Hematopoietic multipotent progenitor cell treated with erythropoietin and hydrocortisone succinate and interleukin-3 and kit ligand, for 15 days (in vitro differentiated cells): Measurements from ENCODE around the gene FTSJ1.
A peak's percentile ranks its signal among the peaks of the same experiment; 100 is the strongest.

Experiments used
- DNase-seq: peaks from one replicate; pipeline ENCODE4 v3.0.0-alpha.2; 2015; ENCODE audit warnings: low spot score

The FTSJ1 gene

DNA sequence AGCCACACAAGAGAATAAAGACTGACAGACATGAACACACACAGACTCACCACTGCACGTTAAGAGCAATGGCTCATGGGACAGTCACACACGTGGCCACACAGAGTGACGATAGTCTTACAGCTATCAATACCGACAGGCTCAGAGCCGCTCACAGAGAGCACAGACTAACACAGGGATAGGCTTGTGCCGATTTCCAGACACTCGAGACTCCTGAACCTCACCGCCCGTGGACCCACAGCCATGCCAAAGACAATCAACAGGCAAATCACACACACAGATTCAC, 5.2 kb upstream of the FTSJ1 start:
- DNase-seq: peak; percentile 11

DNA sequence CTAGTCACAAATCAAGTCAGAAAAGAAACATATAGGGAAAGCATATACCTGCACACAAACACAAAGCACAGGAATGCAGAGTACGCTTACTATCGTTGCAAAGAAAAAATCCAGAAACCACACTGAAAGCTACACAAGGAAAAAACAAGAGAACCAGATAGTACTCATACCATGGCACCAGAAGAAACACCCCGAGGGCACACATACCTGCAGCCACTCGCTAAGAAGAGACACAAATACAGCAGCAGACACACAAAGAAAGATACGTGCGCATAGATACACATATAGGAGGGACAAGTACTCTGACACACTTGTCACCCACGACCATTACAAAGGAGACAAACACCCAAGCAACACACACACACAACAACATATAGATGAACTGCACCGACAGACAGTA, 4.5 kb upstream of the FTSJ1 start:
- no peak for DNase-seq

DNA sequence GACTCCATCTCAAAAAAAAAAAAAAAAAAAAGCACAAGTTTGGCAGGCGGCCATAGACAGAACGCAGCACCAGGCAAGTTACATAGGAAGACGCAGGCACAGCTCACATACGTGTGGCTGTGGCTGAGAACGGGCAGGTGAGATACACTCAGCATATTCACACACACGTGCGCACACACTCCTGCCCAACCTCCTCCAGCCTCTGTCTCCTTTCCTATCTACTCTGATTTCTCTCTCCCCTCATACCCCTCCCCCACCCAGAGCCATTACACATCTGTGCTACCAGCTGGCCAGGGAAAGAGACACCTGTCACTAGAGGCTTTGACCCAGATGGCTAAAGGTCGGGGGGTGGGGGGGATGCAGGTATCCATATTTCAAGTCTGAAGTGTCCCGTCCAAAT, 3.8 kb upstream of the FTSJ1 start:
- DNase-seq: no peak

DNA sequence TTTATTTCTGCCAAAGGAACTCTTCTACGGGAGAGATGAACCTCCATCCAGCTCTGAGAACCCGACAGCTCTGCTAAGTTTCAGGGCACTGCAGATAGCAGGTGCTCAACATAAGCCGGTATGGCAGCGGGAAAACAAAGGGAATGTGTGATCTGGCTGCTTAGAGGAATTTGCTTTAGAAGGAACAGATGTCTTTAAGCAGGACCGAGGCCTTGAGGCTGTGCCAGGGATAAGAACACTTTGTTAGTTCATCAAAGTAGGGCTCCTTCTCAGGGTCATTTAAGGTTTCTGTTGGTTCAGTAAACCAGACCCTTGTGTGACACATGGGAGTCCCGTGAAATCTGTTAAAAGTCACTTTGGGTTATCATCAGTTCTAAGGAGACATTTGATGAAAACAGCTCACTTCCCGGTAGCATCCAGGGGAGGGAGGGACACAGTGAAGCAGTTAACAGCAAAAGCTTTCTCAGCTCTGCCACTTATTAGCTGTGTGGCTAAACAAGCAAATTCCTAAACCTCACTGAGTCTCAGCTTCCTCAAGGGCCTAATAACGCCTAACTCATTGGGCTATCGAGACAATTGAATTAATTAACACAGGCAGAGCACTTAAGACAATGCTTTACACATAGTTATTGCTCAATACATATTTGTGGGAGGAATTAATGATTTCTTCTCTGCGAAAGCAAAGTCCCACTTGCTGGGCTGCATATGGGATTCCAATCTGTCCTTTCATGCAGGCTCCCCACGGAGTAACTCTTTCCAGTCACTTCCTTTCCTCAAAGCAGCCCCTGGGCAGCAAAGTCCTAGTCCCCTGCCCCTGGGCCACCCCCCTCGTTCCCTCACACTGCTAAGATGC, 2.9 kb upstream of the FTSJ1 start:
- DNase-seq: no peak

DNA sequence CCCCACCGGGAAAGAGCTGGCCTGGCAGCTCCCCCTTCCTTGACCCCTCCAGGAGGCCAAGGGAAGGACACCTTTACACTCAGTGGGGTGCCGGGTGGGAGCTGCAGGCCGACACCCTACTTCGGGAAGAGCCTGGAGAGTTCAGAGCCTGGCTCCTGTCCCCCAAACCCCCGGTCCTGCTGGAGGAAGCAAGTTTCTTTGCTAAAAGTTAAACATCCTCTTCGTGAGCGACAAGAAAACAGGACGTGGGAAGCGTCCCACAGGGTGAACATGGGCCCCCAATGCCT, 2.4 kb upstream of the FTSJ1 start:
- DNase-seq: no peak

DNA sequence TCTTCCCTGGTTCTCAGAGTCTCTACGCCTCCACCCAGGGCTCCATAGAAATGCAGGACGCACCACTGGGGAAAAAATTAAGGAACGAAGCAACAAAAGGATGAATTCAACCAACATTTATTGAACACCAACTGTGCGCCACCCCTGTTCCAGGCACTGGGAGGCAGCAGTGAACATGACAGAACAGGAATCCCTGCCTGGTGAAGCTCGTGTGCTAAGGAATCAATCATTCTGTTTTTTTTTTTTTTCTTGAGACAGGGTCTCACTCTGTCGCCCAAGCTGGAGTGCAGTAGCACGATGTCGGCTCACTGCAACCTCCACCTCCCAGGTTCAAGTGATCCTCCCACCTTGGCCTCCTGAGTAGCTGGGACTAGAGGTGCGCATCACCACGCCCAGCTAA, 1.9 kb upstream of the FTSJ1 start:
- peak; percentile 5 for DNase-seq

DNA sequence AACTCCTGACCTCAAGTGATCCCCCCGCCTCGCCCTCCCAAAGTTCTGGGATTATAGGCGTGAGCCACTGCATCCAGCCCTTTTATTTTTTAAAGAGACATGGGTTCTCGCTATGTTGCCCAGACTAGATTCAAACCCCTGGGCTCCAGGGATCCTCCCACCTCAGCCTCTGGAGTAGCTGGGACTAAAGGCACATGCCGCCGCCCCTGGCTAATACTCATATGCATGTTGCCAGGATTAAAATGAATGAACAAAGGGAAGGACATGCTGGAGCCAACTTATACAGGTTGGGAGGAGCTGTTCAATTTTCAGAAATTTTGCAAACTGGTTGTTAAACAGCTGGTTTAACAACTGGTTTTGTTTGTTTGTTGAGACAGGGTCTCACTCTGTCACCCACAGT, 1.4 kb upstream of the FTSJ1 start:
- no peak for DNase-seq

DNA sequence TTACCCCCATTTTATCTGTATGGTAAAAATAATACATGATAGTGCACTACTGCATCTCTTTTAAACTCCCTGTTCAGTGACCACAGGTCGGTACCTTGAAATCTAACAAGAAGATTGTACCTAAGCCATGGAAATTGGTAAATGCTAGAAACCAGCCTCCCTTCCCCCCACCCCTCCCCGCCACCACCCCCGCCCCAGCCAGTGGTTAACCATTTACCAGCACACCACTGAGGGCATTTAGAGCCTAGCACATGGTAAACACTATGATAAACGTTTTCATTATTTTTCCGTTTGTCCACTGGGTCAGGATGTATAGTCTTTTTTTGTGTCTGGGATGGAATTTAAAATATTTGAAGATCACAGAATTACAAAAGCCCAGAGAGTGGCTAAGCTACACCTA, 703 bp upstream of the FTSJ1 start:
- DNase-seq: no peak

DNA sequence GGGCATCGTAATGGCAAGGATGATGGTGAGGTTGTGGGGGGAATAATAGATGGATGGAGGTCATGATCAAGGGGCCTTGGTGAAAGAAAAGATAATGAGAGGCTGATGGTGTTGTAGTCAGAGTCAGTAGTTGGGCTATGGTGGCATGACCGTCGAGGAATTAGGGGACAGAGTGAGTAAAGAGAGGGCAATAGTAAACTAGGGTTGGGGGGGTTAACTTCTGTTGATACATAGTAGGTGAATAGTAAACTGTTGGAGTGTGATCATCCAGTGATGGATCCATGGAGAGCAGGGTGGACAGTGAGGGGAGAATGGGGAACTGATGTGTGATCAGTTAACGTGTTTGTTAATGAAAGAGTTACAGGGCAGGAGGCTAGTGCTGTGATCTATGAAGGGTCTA, 920 bp downstream of the FTSJ1 start:
- DNase-seq: no peak

DNA sequence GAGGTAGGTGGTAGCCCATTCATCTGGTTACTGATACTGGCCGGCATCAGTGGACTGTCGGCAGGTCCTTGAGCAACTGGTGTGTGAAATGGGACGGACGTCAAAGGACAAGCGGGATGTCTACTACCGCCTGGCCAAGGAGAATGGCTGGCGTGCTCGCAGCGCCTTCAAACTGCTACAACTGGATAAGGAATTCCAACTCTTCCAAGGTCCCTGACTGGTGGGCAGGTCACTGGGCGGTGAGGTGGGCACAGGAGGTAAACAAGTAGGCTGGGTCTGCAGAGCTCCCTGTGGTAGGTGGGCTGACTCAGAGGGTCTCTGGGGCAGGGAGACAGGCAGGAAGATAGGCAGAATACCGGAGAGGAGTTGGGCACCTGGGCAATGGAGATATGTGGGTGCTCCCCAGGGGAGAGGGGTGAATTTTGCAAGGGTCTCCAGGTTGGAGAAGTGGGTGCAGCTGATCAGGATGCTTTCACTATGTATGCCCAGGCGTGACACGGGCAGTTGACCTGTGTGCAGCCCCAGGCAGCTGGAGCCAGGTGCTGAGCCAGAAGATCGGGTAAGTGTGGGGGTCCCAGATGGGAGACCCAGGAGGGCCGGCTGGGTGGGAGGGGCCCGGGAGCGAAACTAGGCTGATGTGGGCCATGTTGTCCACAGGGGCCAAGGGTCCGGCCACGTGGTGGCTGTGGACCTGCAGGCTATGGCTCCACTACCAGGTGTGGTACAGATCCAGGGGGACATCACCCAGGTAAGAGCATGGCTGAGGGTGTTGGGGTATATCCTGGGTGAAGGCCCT, 2.2 kb downstream of the FTSJ1 start:
- DNase-seq: no peak

DNA sequence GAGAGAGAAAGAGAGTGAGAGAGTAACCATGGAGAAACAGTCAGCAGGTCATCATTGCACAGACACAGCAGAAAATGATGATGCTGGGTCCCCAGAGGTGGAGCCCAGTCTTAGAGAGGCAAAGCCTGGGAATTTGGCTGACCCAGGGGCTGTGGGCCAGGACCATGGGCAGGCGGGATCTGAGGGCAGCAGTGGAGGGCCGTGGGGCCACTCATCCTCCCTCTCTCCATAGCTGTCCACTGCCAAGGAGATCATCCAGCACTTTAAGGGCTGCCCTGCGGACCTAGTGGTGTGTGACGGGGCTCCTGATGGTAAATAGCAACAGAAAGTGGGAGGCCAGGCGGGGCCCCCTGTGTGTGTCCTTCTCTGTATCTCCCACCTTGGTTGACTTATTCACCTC, 2.8 kb downstream of the FTSJ1 start:
- no peak for DNase-seq

DNA sequence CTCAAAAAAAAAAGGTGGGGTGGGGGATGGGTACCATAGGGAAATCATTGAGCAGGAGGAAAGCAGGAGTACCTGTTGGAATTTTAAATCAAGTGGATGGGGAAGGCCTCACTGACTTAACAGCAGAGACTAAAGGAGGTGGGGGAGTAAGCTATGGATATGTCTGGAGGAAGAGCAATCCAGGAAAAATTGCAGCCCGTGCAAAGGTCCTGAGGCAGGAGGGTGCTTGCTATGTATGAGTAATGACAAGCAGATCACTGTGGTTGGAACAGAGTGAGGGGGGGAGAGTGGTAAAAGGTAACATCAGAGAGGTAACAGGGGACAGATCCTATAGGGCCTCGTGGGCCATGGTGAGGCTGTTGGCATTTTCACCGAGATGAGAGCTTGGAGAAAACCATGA, 4.1 kb downstream of the FTSJ1 start:
- no peak for DNase-seq

DNA sequence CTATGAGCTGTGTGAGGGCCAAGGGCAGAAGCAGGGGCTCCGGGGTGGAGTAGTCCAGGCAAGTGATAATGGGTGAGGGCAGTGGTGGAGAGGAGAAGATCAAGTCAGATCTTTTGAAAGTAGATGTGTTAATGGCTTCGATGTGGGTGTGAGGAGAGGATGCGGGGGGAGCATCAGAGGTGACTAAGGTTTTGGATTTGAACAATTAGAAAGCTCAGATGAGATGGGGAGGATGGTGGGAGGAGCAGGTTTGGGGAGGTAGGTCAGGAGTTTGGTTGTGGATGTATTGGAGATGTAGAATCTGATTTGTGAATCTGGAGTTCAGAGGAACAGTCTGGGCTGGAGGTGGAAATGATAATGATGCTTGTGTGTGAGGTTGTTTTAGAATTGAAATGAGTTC, 4.6 kb downstream of the FTSJ1 start:
- no peak for DNase-seq

DNA sequence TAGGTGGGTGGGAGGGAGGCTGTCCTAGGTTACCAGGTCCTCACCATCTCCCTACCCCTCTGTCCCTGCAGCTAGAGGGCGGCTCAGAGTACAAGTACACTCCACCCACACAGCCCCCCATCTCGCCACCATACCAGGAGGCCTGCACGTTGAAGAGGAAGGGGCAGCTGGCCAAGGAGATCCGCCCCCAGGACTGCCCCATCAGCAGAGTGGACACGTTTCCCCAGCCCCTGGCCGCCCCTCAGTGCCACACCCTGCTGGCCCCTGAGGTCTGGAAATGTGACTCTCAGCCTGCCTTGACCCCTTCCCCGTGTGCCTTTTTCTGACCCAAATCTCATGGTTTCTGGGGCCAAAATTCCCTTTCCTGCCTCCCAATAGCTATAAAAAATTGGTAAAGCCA, 6.5 kb downstream of the FTSJ1 start:
- no peak for DNase-seq

DNA sequence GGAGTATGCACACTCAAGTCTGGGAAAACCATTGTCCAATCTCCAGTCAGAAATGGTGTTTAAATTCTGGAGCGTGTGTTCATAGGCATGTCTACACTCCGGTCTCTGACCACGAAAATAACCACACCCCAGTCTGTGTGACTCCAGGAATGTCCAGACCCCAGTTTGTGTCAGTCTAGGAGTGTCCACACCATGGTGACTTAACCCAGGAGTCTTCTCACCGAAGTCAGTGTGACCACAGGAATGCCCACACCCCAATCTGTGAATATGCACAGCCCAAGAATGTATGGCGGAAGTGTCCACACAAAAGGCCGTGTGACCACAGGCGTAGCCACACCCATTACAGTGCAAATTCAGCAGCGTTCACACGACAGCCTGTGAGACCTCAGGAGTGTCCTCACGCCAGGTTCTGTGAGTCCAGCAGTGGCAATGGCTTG, 11.4 kb downstream of the FTSJ1 start:
- no peak for DNase-seq

DNA sequence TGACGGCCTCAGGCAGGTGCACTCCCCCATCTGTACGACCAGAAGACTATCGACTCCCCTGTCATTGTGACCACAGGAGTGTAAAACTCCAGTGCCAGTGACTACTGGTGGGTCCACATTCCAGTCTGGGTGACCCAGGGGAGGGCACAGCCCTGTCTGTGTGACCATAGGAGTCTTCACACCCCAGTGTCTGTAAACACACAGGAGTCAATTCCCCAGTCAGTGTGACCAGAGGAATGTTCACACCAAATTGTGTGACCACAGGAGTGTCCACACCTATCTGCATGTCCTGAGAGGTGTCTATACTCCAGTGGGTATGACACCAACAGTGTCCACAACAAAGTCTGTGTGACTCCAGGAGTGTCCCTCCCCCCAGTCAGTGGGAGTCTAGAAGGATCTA, 12.0 kb downstream of the FTSJ1 start:
- no peak for DNase-seq

DNA sequence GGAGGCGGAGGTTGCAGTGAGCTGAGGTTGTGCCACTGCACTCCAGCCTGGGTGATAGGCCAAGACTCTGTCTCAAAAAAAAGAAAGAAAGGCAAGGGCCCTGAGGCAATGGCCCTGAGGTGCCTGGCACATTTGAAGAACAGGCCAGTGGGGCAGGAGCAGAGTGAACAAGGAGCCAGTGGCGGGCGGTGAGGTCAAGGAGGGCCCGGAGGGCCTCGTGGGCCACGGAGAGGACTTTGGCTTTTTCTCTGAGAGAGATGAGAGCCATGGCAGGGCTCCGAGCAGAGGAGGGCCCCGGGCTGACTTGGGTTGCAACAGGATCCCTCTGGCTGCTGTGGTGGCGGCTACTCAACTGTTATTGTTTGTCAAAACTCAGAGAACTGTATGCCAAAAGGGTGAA, 13.3 kb downstream of the FTSJ1 start:
- DNase-seq: no peak

DNA sequence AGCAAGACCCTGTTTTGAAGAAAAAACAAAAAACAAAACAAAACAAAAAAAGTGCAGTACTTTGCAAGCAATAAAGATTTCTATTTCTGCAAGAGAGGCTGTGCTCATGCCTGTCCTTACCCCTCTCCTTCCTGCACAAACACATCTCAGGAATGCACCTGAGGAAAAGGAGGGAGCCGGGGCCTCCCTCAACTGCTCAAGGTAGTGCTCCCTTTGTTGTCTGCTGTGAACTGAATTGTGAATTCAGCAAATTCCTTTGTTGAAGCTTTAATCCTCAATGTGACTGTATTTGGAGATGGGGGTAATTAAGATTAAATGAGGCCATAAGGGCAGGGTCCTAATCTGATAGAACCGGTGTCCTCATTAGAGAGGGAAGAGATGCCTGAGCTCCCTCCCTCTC, 13.9 kb downstream of the FTSJ1 start:
- DNase-seq: no peak

DNA sequence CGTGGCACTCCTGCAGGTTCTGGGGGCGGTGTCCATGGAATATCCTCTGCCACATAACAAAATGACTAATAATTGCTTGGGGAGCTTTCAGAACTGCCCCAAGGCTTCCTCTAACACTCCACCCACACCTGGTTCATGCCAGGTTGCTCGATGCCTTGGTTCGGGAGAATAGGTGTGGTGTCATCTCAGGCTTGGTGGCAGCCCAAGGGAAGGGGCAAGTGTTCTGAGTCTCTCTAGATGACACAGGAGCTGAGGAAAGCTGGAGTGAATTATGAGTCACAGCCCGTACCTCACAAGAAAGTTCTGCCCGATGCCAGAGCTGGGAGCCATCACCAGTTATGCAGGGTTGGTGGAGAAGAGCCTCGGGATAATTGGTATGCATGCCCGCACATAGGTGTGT, 14.7 kb downstream of the FTSJ1 start:
- no peak for DNase-seq

DNA sequence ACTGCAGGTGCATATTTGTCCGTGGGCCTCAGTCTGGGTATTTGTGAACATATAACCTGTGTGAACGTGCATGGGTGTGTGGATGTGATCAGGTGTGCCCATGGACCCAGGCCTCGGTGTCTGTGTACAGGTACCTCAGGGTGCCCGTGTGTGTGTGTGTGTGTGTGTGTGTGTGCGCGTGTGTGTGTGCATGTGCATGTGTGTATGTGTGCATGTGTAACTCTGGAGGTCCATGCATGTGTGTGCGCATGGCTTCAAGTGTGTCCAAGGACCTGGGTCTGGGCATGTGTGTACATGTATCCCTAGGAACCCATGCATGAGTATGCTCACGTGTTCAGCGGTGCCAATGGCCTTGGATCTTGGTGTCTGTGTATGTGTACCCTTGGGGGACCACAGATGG, 15.8 kb downstream of the FTSJ1 start:
- no peak for DNase-seq

DNA sequence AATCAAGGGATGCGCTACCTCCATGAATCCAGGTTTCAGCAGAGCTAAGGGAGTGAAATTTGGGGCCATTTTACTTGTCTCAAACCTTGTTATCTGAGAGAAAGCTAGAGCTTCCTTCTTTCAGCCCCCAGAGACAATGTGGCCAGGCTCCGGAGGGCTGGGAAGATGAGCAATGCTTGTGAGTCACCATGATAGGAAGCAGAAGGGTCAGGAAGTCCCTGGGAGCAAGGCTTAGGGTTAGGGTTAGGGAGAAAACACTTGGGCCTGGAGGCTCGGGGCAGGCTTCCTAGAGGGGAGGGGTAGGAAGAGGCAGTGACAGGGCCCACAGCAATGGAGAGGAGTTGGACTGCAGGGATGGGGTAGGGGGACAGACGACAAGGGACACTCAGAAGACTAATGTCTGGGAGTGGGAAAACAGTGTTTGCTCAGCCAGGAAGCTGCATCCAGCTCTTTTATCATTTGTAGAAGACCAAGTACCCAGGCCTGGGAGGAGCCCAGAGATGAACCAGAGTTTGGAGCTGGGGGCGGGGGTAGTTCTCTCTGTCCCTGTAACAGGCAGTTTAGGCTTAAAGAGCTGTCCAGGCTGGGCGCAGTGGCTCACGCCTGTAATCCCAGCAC, 16.4 kb downstream of the FTSJ1 start:
- DNase-seq: no peak

DNA sequence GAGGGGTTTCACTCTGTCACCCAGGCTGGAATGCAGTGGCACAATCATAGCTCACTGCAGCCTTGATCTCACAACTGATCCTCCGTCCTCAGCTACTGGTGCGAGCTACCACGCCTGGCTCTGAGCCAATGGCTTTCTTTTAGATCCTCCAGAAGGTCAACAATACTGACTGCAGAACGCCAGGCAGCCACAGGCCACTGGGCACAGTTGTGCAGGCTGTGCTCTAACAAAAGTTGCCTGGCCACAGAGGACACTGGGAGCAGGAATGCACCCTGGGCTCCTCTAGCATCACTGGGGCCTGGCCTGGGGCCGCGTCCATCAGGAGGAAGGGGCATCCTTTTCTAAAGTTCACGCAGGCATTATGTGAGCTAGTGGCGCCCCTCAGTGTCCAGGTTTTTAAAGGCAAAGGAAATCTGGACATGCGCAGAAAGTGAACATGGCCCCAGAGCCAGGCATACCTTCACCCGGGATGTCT, 17.9 kb downstream of the FTSJ1 start:
- peak; percentile 7 for DNase-seq

DNA sequence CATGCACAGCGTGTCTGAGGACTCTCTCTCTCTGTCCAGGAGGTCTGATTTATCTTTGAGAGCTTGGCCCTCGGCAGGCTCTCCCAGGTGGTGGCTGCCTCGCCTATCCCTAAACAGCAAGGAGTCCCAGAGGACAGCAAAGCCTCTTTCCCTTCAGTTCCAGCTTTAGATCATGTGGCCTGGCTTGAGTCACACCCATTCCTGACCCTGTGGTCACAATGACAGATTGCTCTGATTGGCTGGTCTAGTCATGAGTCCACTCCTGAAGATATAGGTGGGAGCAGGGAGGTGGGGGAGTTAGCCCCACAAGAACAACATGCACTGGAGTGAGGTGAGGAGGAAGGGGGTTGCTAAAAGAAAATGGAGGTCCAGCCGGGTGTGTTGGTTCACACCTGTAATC, 20.7 kb downstream of the FTSJ1 start:
- no peak for DNase-seq

DNA sequence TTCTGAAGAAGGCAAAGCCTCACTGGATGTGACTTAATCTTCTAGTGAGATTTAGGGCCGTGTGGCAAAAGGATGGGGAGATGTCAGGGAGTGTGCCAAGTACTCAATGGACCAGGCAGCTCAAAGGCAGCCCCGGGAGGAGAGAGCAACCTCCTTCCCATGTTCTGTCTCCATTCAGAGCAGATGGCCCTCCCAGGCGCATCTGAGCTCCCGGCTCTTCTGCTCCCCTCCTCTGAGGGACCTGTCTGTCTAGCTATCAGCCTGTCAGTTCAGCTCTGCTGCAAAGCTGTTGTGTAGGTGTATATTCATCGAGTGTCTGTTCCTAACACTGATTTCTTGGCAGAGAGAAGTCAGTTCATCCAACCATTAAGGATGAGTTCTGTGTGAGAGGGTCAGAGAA, 21.9 kb downstream of the FTSJ1 start:
- no peak for DNase-seq
